Measurements from ENCODE around the gene MEIS2. TPM values are rescaled to one million over a fixed set of nuclear protein-coding genes. Genes with fewer than 3 reads are reported as not detected.

MEIS2 gene
- total RNA-seq, 1 donor from 2014 or later = 20.7 TPM

GRCh38 chr15:37075777-37076176, 24.6 kb downstream of the MEIS2 start:
- ATAC-seq (no peak), DNase-seq (no peak)
- TF ChIP-seq, protein P1, sequence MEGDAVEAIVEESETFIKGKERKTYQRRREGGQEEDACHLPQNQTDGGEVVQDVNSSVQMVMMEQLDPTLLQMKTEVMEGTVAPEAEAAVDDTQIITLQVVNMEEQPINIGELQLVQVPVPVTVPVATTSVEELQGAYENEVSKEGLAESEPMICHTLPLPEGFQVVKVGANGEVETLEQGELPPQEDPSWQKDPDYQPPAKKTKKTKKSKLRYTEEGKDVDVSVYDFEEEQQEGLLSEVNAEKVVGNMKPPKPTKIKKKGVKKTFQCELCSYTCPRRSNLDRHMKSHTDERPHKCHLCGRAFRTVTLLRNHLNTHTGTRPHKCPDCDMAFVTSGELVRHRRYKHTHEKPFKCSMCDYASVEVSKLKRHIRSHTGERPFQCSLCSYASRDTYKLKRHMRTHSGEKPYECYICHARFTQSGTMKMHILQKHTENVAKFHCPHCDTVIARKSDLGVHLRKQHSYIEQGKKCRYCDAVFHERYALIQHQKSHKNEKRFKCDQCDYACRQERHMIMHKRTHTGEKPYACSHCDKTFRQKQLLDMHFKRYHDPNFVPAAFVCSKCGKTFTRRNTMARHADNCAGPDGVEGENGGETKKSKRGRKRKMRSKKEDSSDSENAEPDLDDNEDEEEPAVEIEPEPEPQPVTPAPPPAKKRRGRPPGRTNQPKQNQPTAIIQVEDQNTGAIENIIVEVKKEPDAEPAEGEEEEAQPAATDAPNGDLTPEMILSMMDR (IDR thresholded peaks at IDR 0.05) = no peak
- Histone ChIP-seq H3K4me3 (no peak overlapping the region), H3K27ac (no peak overlapping the region), H3K4me1 (no peaks in the 10 kb centered on the region), H3K36me3 (no peaks in the 10 kb centered on the region), H3K27me3 (ENCODE audit: low read depth) (no peaks in the 10 kb centered on the region), H3K9me3 (no peaks in the 10 kb centered on the region)
- intact Hi-C loops (cut with DNase I) = no loop called here

- Histone ChIP-seq H3K4me3 (no peak overlapping the region), H3K4me1 (no peaks in the 10 kb centered on the region), H3K9me3 (no peaks in the 10 kb centered on the region), H3K27ac (no peak overlapping the region), H3K27me3 (ENCODE audit: low read depth) (no peaks in the 10 kb centered on the region), H3K36me3 (no peaks in the 10 kb centered on the region)
- intact Hi-C loops (cut with DNase I) = no loop called here
- DNase-seq (no peak), ATAC-seq (no peak)
- TF ChIP-seq, protein P1 (IDR thresholded peaks at IDR 0.05) = no peak
These were observed 28.2 kb downstream of the MEIS2 start for GRCh38 chr15:37072181-37072580.

DNA sequence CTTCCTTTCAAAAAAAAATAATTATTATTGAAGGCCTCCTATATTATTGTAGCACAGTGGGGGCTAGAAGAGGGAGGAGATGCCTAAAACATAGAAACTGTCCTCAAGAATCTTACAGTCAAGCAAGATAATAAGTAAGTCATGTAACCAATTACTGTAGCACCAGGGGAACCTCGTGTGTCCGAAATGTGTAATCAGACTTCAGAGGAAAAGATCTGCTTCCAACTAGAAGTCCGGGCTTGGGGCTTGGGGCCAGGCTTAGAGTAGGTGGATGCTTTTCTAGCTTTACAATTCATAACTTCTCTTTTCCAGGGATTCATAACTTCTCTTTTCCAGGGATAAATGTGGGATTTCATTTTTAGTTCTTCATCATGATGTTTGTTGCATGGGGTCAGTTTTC, 29.2 kb downstream of the MEIS2 start:
- H3K9me3 ChIP-seq = no peaks in the 10 kb centered on the region
- H3K27ac ChIP-seq = no peak overlapping the region
- intact Hi-C loops (cut with DNase I) = no loop called here
- DNase-seq (no peak), ATAC-seq (no peak)
- no peak overlapping the region for H3K4me3 ChIP-seq
- TF ChIP-seq, protein P1 (IDR thresholded peaks at IDR 0.05) = no peak
- H3K36me3 ChIP-seq = no peaks in the 10 kb centered on the region
- H3K4me1 ChIP-seq = no peaks in the 10 kb centered on the region
- no peaks in the 10 kb centered on the region for H3K27me3 ChIP-seq (ENCODE audit: low read depth)

DNA sequence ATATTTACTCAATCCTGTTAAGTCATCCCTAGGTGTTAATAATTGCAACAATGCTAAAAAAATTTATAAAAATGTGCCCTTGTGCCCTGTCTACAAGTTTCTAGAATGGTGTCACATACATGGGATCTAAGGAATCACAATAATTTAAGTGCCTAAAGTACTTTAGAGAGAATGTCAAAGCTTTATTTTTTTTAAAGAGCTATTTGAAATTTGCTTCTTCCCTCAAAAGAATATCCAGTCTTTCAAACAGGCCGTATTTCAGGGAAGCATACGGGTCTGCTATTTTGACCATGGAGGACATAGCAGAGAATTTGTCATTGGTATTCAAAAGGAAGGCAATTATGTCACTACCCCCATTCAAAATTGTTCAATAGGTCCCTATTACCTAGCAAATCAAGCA, 29.7 kb downstream of the MEIS2 start:
- DNase-seq (no peak), ATAC-seq (no peak)
- H3K27ac ChIP-seq = no peak overlapping the region
- H3K4me1 ChIP-seq = no peaks in the 10 kb centered on the region
- H3K9me3 ChIP-seq = no peaks in the 10 kb centered on the region
- TF ChIP-seq, protein P1 (IDR thresholded peaks at IDR 0.05) = no peak
- no peaks in the 10 kb centered on the region for H3K27me3 ChIP-seq (ENCODE audit: low read depth)
- H3K36me3 ChIP-seq = no peaks in the 10 kb centered on the region
- no peak overlapping the region for H3K4me3 ChIP-seq
- intact Hi-C loops (cut with DNase I) = no loop called here

DNA sequence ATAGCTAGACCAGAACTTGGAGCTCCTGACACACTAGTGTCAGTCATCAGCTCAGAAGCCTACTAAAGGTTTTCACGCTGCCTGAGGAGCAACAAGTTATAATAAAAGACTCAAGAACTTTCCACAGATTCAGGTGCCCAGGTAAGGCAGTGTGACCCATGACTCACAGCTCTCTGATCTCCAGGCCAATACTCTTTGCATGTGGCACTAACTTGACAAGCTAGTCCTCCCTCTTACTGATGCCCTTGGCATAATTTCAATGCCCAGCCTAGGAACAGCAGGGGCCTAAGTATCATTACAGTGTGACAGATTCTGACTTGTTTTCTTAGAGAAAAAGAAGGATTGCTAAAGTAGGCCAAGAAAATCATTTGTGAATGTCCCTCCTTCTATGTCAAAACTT, 38.4 kb downstream of the MEIS2 start:
- no peak overlapping the region for H3K4me3 ChIP-seq
- peaks cover 17% of the 10 kb centered on the region for H3K4me1 ChIP-seq
- no peaks in the 10 kb centered on the region for H3K36me3 ChIP-seq
- H3K27me3 ChIP-seq (ENCODE audit: low read depth) = no peaks in the 10 kb centered on the region
- H3K27ac ChIP-seq = no peak overlapping the region
- ATAC-seq (peak in 1 of 2 donors; percentile 29), DNase-seq (no peak)
- H3K9me3 ChIP-seq = no peaks in the 10 kb centered on the region
- intact Hi-C loops (cut with DNase I) = no loop called here
- TF ChIP-seq, protein P1 (IDR thresholded peaks at IDR 0.05) = no peak

DNA sequence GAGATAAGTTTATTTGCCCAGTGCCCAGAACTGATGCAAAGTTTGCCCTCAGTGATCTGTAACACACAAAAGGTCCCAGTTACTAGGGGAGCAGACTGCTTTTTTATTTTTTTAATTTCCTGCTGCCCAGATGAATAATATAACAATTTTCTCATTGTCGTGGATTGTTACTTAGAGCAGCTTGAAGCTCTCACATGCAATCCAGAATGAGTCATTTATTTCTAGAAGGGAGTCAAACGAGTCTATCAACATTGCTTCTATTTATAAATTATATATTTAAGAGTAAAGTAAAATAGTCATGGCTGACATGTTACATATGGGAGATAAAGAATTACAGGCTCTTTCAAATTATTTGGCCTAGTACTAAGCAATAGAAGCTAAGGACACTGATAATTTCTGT, 41.3 kb downstream of the MEIS2 start:
- ATAC-seq (peak; percentile 58 to 78), DNase-seq (no peak)
- TF ChIP-seq, protein P1 (IDR thresholded peaks at IDR 0.05) = no peak
- Histone ChIP-seq H3K27me3 (ENCODE audit: low read depth) (no peaks in the 10 kb centered on the region), H3K9me3 (no peaks in the 10 kb centered on the region), H3K4me3 (no peak overlapping the region), H3K27ac (no peak overlapping the region), H3K4me1 (peaks cover 22% of the 10 kb centered on the region), H3K36me3 (no peaks in the 10 kb centered on the region)
- intact Hi-C loops (cut with DNase I) = no loop called here
